ENCODE measurements around the gene CFC1.
"Not testable (repeated sequence)": the region's sequence is repeated elsewhere in the genome, so short reads cannot be mapped to it uniquely, and the experiment has no call there.

CFC1 gene

GRCh38 chr2:130583582-130583981 lies 15.8 kb downstream of the CFC1 start:
- DNase-seq (ENCODE audit: low spot score) = not testable (repeated sequence)

- not testable (repeated sequence) for DNase-seq (ENCODE audit: low spot score)
Measured at GRCh38 chr2:130582970-130583369, 16.4 kb downstream of the CFC1 start.

- not testable (repeated sequence) for DNase-seq (ENCODE audit: low spot score)
Measured at GRCh38 chr2:130581491-130581890, 17.9 kb downstream of the CFC1 start.

- not testable (repeated sequence) for DNase-seq (ENCODE audit: low spot score)
Measured at GRCh38 chr2:130579121-130579520, 20.3 kb downstream of the CFC1 start.

GRCh38 chr2:130577559-130577958 lies 21.8 kb downstream of the CFC1 start:
- not testable (repeated sequence) for DNase-seq (ENCODE audit: low spot score)

GRCh38 chr2:130576209-130576784 lies 23.1 kb downstream of the CFC1 start:
- DNase-seq (ENCODE audit: low spot score) = not testable (repeated sequence)

- DNase-seq (ENCODE audit: low spot score) = not testable (repeated sequence)
Measured at GRCh38 chr2:130574230-130574629, 25.1 kb downstream of the CFC1 start.

GRCh38 chr2:130571929-130572328 lies 27.4 kb downstream of the CFC1 start:
- not testable (repeated sequence) for DNase-seq (ENCODE audit: low spot score)

GRCh38 chr2:130566165-130566564 lies 33.2 kb downstream of the CFC1 start:
- DNase-seq (ENCODE audit: low spot score) = not testable (repeated sequence)

GRCh38 chr2:130556441-130556840 lies 42.9 kb downstream of the CFC1 start:
- DNase-seq (ENCODE audit: low spot score) = not testable (repeated sequence)

GRCh38 chr2:130554178-130554577 lies 45.2 kb downstream of the CFC1 start:
- DNase-seq (ENCODE audit: low spot score) = not testable (repeated sequence)

GRCh38 chr2:130549475-130549874 lies 49.9 kb downstream of the CFC1 start:
- not testable (repeated sequence) for DNase-seq (ENCODE audit: low spot score)

GRCh38 chr2:130548418-130548817 lies 51.0 kb downstream of the CFC1 start:
- not testable (repeated sequence) for DNase-seq (ENCODE audit: low spot score)

- DNase-seq (ENCODE audit: low spot score) = not testable (repeated sequence)
Measured at GRCh38 chr2:130544978-130545377, 54.4 kb downstream of the CFC1 start.

GRCh38 chr2:130543785-130544528 lies 55.4 kb downstream of the CFC1 start:
- DNase-seq (ENCODE audit: low spot score) = not testable (repeated sequence)

- DNase-seq (ENCODE audit: low spot score) = not testable (repeated sequence)
Measured at GRCh38 chr2:130542789-130543188, 56.6 kb downstream of the CFC1 start.

All from COLO829 (cell line).